OCI-LY3 (cell line): ENCODE data around the gene ARL5A.

ENCODE experiments used
- H2AFZ ChIP-seq: fragments of 200-600, 300-600 bp; shearing (Covaris generic); 2 replicates; pipeline ENCODE4 v1.6.0; 2014; ENCODE audit warnings: antibody characterized with exemption, low read depth, low read length
- H3K27ac ChIP-seq: fragments of 200-600, 300-600 bp; sonication (generic); 2 replicates; pipeline ENCODE4 v1.5.1; 2014; ENCODE audit warnings: mild to moderate bottlenecking, low read length, moderate library complexity, mixed read lengths
- H3K27me3 ChIP-seq: fragments of 200-600, 300-600 bp; sonication (generic); 2 replicates; pipeline ENCODE4 v1.6.1; 2014; ENCODE audit warnings: low read depth, low read length, mixed read lengths
- H3K36me3 ChIP-seq: fragments of 200-600, 300-600 bp; sonication (generic); replicated peaks from 2 replicates; pipeline ENCODE3; 2014; ENCODE audit warnings: low read depth, low read length, mixed read lengths
- H3K4me1 ChIP-seq: fragments of 300-600, 200-600 bp; sonication (generic); 2 replicates; pipeline ENCODE4 v1.6.1; 2014; ENCODE audit warnings: low read length, mixed read lengths
- H3K4me2 ChIP-seq: fragments of 200-600, 300-600 bp; sonication (generic); 2 replicates; pipeline ENCODE4 v1.6.1; 2014; ENCODE audit warnings: low read length, mixed read lengths
- H3K4me3 ChIP-seq: fragments of 300-600, 200-600 bp; sonication (generic); 2 replicates; pipeline ENCODE4 v1.5.1; 2014; ENCODE audit warnings: antibody characterized with exemption, mild to moderate bottlenecking, low read length, moderate library complexity
- H3K79me2 ChIP-seq: fragments of 300-600, 200-600 bp; shearing (Covaris generic); 2 replicates; pipeline ENCODE4 v1.6.1; 2014; ENCODE audit warnings: mild to moderate bottlenecking, low read length, mixed read lengths
- H3K9ac ChIP-seq: fragments of 300-600, 200-600 bp; shearing (Covaris generic); 2 replicates; pipeline ENCODE4 v1.6.0; 2014; ENCODE audit warnings: mild to moderate bottlenecking, low read length, moderate library complexity
- H3K9me3 ChIP-seq: fragments of 200-600, 300-600 bp; shearing (Covaris generic); 2 replicates; pipeline ENCODE4 v1.6.1; 2014; ENCODE audit warnings: low read length, mixed read lengths; ENCODE audit not compliant: insufficient read depth
- H4K20me1 ChIP-seq: fragments of 200-600, 300-600 bp; sonication (generic); 2 replicates; pipeline ENCODE4 v1.6.1; 2016; ENCODE audit warnings: low read length, mixed read lengths; ENCODE audit not compliant: insufficient read depth
- CTCF ChIP-seq: fragments of 200-600, 300-600 bp; sonication (generic); IDR thresholded peaks from 2 replicates; pipeline ENCODE4 v1.5.1; 2014; ENCODE audit warnings: antibody characterized with exemption, low read length, low read depth
- EZH2phosphoT487 ChIP-seq: fragments of 200-600 bp; shearing (Covaris generic); IDR thresholded peaks from 2 replicates; pipeline ENCODE4 v1.6.1; 2018; ENCODE audit warnings: antibody characterized with exemption, mixed run types, low read depth

Gene ARL5A

GRCh38 chr2:151782378-151783132, 45.7 kb downstream of the ARL5A start:
- no peaks in the 10 kb centered on the region for H3K9me3 ChIP-seq
- no peaks in the 10 kb centered on the region for H3K4me1 ChIP-seq
- H3K79me2 ChIP-seq: no peaks in the 10 kb centered on the region
- no peak overlapping the region for H2AFZ ChIP-seq
- H3K9ac ChIP-seq: no peak overlapping the region
- no peak overlapping the region for H3K4me3 ChIP-seq
- H4K20me1 ChIP-seq: no peaks in the 10 kb centered on the region; the same call in 1 of the 2 replicates
- TF ChIP-seq CTCF (no peak), EZH2phosphoT487 (no peak)
- peaks cover 19% of the 10 kb centered on the region for H3K36me3 ChIP-seq
- no peaks in the 10 kb centered on the region for H3K27me3 ChIP-seq
- no peak overlapping the region for H3K27ac ChIP-seq
- H3K4me2 ChIP-seq: no peak overlapping the region

GRCh38 chr2:151781642-151782041, 46.6 kb downstream of the ARL5A start:
- no peak overlapping the region for H3K4me2 ChIP-seq
- no peak overlapping the region for H3K4me3 ChIP-seq
- no peak overlapping the region for H3K9ac ChIP-seq
- peaks cover 20% of the 10 kb centered on the region for H3K36me3 ChIP-seq
- no peaks in the 10 kb centered on the region for H3K4me1 ChIP-seq
- TF ChIP-seq CTCF: no peak
- no peak for TF ChIP-seq EZH2phosphoT487
- H4K20me1 ChIP-seq: no peaks in the 10 kb centered on the region; the same call in 1 of the 2 replicates
- no peak overlapping the region for H2AFZ ChIP-seq
- no peaks in the 10 kb centered on the region for H3K9me3 ChIP-seq
- H3K79me2 ChIP-seq: no peaks in the 10 kb centered on the region
- H3K27ac ChIP-seq: no peak overlapping the region
- no peaks in the 10 kb centered on the region for H3K27me3 ChIP-seq

GRCh38 chr2:151780938-151781337, 47.3 kb downstream of the ARL5A start:
- no peak overlapping the region for H3K4me2 ChIP-seq
- no peak overlapping the region for H3K27ac ChIP-seq
- no peaks in the 10 kb centered on the region for H3K9me3 ChIP-seq
- H3K27me3 ChIP-seq: no peaks in the 10 kb centered on the region
- H2AFZ ChIP-seq: no peak overlapping the region
- H3K4me3 ChIP-seq: no peak overlapping the region
- H3K79me2 ChIP-seq: no peaks in the 10 kb centered on the region
- H3K4me1 ChIP-seq: no peaks in the 10 kb centered on the region
- peaks cover 23% of the 10 kb centered on the region for H3K36me3 ChIP-seq
- H3K9ac ChIP-seq: no peak overlapping the region
- no peaks in the 10 kb centered on the region; the same call in 1 of the 2 replicates for H4K20me1 ChIP-seq
- TF ChIP-seq CTCF (no peak), EZH2phosphoT487 (no peak)

GRCh38 chr2:151777935-151778334, 50.3 kb downstream of the ARL5A start:
- H3K9me3 ChIP-seq: no peaks in the 10 kb centered on the region
- no peak overlapping the region for H2AFZ ChIP-seq
- no peaks in the 10 kb centered on the region for H3K27me3 ChIP-seq
- no peak overlapping the region for H3K4me3 ChIP-seq
- H4K20me1 ChIP-seq: no peaks in the 10 kb centered on the region
- H3K9ac ChIP-seq: no peak overlapping the region
- peaks cover 22% of the 10 kb centered on the region for H3K36me3 ChIP-seq
- no peak overlapping the region for H3K4me2 ChIP-seq
- H3K79me2 ChIP-seq: no peaks in the 10 kb centered on the region
- H3K27ac ChIP-seq: no peak overlapping the region
- peaks cover 8% of the 10 kb centered on the region for H3K4me1 ChIP-seq
- TF ChIP-seq EZH2phosphoT487: no peak
- no peak for TF ChIP-seq CTCF
